HAP-1 (cell line): ENCODE results near the gene L1TD1.
"Not testable (repeated sequence)": the region's sequence is repeated elsewhere in the genome, so short reads cannot be mapped to it uniquely, and the experiment has no call there.

Experiments used
- DNase-seq, 2 experiments: peaks; one replicate each; pipeline ENCODE4 v3.0.0-alpha.2; 2016 to 2020; ENCODE audit warnings: low spot score in 2 of 2
- H3K27me3 ChIP-seq: fragments of 250-450 bp; sonication (Bioruptor Pico); 2 replicates; pipeline ENCODE4 v1.5.1; 2020; ENCODE audit warnings: low read depth, mild to moderate bottlenecking, moderate library complexity
- H3K36me3 ChIP-seq: fragments of 250-450 bp; sonication (Bioruptor Pico); replicated peaks from 2 replicates; pipeline ENCODE4 v1.5.1; 2020; ENCODE audit warnings: mild to moderate bottlenecking
- H3K4me1 ChIP-seq: fragments of 250-450 bp; sonication (Bioruptor Pico); 2 replicates; pipeline ENCODE4 v1.5.1; 2020; ENCODE audit warnings: mild to moderate bottlenecking
- H3K4me3 ChIP-seq: fragments of 250-450 bp; sonication (Bioruptor Pico); 2 replicates; pipeline ENCODE4 v1.5.1; 2020; ENCODE audit warnings: mild to moderate bottlenecking, moderate library complexity
- H3K9me3 ChIP-seq: fragments of 250-450 bp; sonication (Bioruptor Pico); 2 replicates; pipeline ENCODE4 v1.5.1; 2020; ENCODE audit warnings: mild to moderate bottlenecking, moderate library complexity
- in situ Hi-C: fragments of 300-500 bp; cut with MboI; formaldehyde crosslinking; loops from 3 replicates; pipeline ENCODE4 v1.14.3; 2020; ENCODE audit warnings: low sequenced_read_pairs, inconsistent platforms, mixed read lengths

L1TD1 gene

GRCh38 chr1:62233926-62234450, 39.3 kb downstream of the L1TD1 start:
- no peak for DNase-seq
- H3K36me3 ChIP-seq: no peaks in the 10 kb centered on the region
- in situ Hi-C loops: no loop called here
- H3K4me3 ChIP-seq: no peak overlapping the region
- H3K27me3 ChIP-seq: no peaks in the 10 kb centered on the region
- H3K4me1 ChIP-seq: peaks cover 13% of the 10 kb centered on the region
- no peaks in the 10 kb centered on the region for H3K9me3 ChIP-seq

- H3K4me3 ChIP-seq: no peak overlapping the region
- peaks cover 13% of the 10 kb centered on the region for H3K4me1 ChIP-seq
- no peaks in the 10 kb centered on the region for H3K27me3 ChIP-seq
- no peaks in the 10 kb centered on the region for H3K9me3 ChIP-seq
- no peak for DNase-seq
- in situ Hi-C loops: no loop called here
- H3K36me3 ChIP-seq: no peaks in the 10 kb centered on the region
Observed at GRCh38 chr1:62234688-62235087, 40.0 kb downstream of the L1TD1 start.

GRCh38 chr1:62235576-62235975, 40.9 kb downstream of the L1TD1 start:
- no peaks in the 10 kb centered on the region for H3K27me3 ChIP-seq
- no peaks in the 10 kb centered on the region for H3K9me3 ChIP-seq
- H3K4me1 ChIP-seq: peaks cover 13% of the 10 kb centered on the region
- in situ Hi-C loops: no loop called here
- no peak overlapping the region for H3K4me3 ChIP-seq
- no peak for DNase-seq
- H3K36me3 ChIP-seq: no peaks in the 10 kb centered on the region

GRCh38 chr1:62237361-62237760, 42.7 kb downstream of the L1TD1 start:
- H3K4me1 ChIP-seq: peaks cover 17% of the 10 kb centered on the region
- no peak for DNase-seq
- H3K36me3 ChIP-seq: no peaks in the 10 kb centered on the region
- in situ Hi-C loops: no loop called here
- no peaks in the 10 kb centered on the region for H3K27me3 ChIP-seq
- no peak overlapping the region for H3K4me3 ChIP-seq
- H3K9me3 ChIP-seq: no peaks in the 10 kb centered on the region

GRCh38 chr1:62237950-62238374, 43.3 kb downstream of the L1TD1 start:
- no peaks in the 10 kb centered on the region for H3K9me3 ChIP-seq
- H3K4me1 ChIP-seq: peaks cover 17% of the 10 kb centered on the region
- DNase-seq: peak; percentile 19 to 29
- no peaks in the 10 kb centered on the region for H3K27me3 ChIP-seq
- in situ Hi-C loops: no loop called here
- H3K4me3 ChIP-seq: no peak overlapping the region
- H3K36me3 ChIP-seq: no peaks in the 10 kb centered on the region

GRCh38 chr1:62238507-62238906, 43.9 kb downstream of the L1TD1 start:
- DNase-seq: no peak
- Histone ChIP-seq H3K36me3 (no peaks in the 10 kb centered on the region), H3K9me3 (no peaks in the 10 kb centered on the region), H3K27me3 (no peaks in the 10 kb centered on the region), H3K4me3 (no peak overlapping the region), H3K4me1 (peaks cover 17% of the 10 kb centered on the region)
- in situ Hi-C loops: no loop called here

- H3K4me1 ChIP-seq: peaks cover 17% of the 10 kb centered on the region
- H3K4me3 ChIP-seq, H3K36me3 ChIP-seq, H3K9me3 ChIP-seq, in situ Hi-C loops, DNase-seq, H3K27me3 ChIP-seq: not testable (repeated sequence)
Observed at GRCh38 chr1:62239652-62240403, 45.2 kb downstream of the L1TD1 start.

- no peak for DNase-seq
- Histone ChIP-seq H3K9me3 (no peaks in the 10 kb centered on the region; the same call in 1 of the 2 replicates), H3K4me1 (peaks cover 17% of the 10 kb centered on the region), H3K27me3 (no peaks in the 10 kb centered on the region), H3K4me3 (no peak overlapping the region), H3K36me3 (no peaks in the 10 kb centered on the region)
- in situ Hi-C loops: no loop called here
Observed at GRCh38 chr1:62240651-62241370, 46.2 kb downstream of the L1TD1 start.

- Histone ChIP-seq H3K9me3 (no peaks in the 10 kb centered on the region; the same call in 1 of the 2 replicates), H3K4me3 (no peak overlapping the region), H3K36me3 (no peaks in the 10 kb centered on the region), H3K27me3 (no peaks in the 10 kb centered on the region), H3K4me1 (peaks cover 17% of the 10 kb centered on the region)
- DNase-seq: peak; percentile 38 to 39
- in situ Hi-C loops: no loop called here
Observed at GRCh38 chr1:62241371-62242131, 46.9 kb downstream of the L1TD1 start.

GRCh38 chr1:62244380-62244779, 49.7 kb downstream of the L1TD1 start:
- H3K9me3 ChIP-seq, H3K4me3 ChIP-seq, H3K36me3 ChIP-seq, H3K27me3 ChIP-seq, DNase-seq, H3K4me1 ChIP-seq, in situ Hi-C loops: not testable (repeated sequence)

GRCh38 chr1:62245201-62245600, 50.6 kb downstream of the L1TD1 start:
- DNase-seq: no peak
- in situ Hi-C loops: no loop called here

GRCh38 chr1:62247391-62248168, 52.9 kb downstream of the L1TD1 start:
- Histone ChIP-seq H3K36me3 (no peaks in the 10 kb centered on the region), H3K4me1 (no peaks in the 10 kb centered on the region), H3K27me3 (no peaks in the 10 kb centered on the region), H3K9me3 (no peaks in the 10 kb centered on the region; the same call in 1 of the 2 replicates), H3K4me3 (no peak overlapping the region)
- no peak for DNase-seq
- in situ Hi-C loops: no loop called here

More at GRCh38 chr1:62245201-62245600, 50.6 kb downstream of the L1TD1 start:
- no peaks in the 10 kb centered on the region for H3K27me3 ChIP-seq
- no peaks in the 10 kb centered on the region for H3K36me3 ChIP-seq
- no peak overlapping the region for H3K4me3 ChIP-seq
- H3K4me1 ChIP-seq: peaks cover 4% of the 10 kb centered on the region
- no peaks in the 10 kb centered on the region; the same call in 1 of the 2 replicates for H3K9me3 ChIP-seq

GRCh38 chr1:62250126-62250726, 55.6 kb downstream of the L1TD1 start:
- DNase-seq: no peak
- Histone ChIP-seq H3K9me3 (no peaks in the 10 kb centered on the region), H3K4me1 (no peaks in the 10 kb centered on the region), H3K4me3 (no peak overlapping the region), H3K36me3 (no peaks in the 10 kb centered on the region), H3K27me3 (no peaks in the 10 kb centered on the region)
- in situ Hi-C loops: no loop called here
